AG09309 (cell line): Measurements from ENCODE around the gene MXD4.

Experiments used
- DNase-seq: peaks from one replicate; pipeline ENCODE4 v3.0.0-alpha.2; 2010; ENCODE audit warnings: low read depth
- H3K4me3 ChIP-seq: 2 replicates; pipeline ENCODE4 v1.5.1; 2011; ENCODE audit warnings: mild to moderate bottlenecking, low read depth, low read length, moderate library complexity; ENCODE audit not compliant: control insufficient read depth
- TF ChIP-seq, protein P1 (sequence below): IDR thresholded peaks from 2 replicates; pipeline ENCODE4 v1.5.1; 2011; ENCODE audit warnings: mild to moderate bottlenecking, low read depth, low read length, inconsistent platforms; ENCODE audit not compliant: insufficient read depth, control insufficient read depth; ENCODE audit errors: missing control alignments

The MXD4 gene

DNA sequence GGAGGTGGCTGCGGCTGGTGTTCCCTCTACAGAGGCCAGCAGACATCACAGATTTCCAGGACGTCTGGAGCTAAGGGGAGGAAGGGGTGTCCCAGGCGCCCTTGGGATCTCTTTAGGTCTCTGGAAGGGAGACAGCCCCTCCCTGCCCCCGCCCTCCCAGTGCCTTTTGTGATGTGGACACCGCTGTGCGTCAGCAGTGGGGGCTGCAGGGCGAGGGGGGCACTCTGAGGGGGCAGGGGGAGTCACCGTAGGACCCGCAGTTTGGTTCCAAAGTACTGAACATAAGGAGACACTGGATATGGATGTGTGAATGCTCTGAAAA is 25.6 kb upstream of the MXD4 start:
- TF ChIP-seq, protein P1, sequence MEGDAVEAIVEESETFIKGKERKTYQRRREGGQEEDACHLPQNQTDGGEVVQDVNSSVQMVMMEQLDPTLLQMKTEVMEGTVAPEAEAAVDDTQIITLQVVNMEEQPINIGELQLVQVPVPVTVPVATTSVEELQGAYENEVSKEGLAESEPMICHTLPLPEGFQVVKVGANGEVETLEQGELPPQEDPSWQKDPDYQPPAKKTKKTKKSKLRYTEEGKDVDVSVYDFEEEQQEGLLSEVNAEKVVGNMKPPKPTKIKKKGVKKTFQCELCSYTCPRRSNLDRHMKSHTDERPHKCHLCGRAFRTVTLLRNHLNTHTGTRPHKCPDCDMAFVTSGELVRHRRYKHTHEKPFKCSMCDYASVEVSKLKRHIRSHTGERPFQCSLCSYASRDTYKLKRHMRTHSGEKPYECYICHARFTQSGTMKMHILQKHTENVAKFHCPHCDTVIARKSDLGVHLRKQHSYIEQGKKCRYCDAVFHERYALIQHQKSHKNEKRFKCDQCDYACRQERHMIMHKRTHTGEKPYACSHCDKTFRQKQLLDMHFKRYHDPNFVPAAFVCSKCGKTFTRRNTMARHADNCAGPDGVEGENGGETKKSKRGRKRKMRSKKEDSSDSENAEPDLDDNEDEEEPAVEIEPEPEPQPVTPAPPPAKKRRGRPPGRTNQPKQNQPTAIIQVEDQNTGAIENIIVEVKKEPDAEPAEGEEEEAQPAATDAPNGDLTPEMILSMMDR = no peak
- no peak overlapping the region for H3K4me3 ChIP-seq
- DNase-seq = no peak

- H3K4me3 ChIP-seq = no peak overlapping the region
- TF ChIP-seq, protein P1 = no peak
- no peak for DNase-seq
These were observed 25.1 kb upstream of the MXD4 start for GRCh38 chr4:2286904-2287593.

DNA sequence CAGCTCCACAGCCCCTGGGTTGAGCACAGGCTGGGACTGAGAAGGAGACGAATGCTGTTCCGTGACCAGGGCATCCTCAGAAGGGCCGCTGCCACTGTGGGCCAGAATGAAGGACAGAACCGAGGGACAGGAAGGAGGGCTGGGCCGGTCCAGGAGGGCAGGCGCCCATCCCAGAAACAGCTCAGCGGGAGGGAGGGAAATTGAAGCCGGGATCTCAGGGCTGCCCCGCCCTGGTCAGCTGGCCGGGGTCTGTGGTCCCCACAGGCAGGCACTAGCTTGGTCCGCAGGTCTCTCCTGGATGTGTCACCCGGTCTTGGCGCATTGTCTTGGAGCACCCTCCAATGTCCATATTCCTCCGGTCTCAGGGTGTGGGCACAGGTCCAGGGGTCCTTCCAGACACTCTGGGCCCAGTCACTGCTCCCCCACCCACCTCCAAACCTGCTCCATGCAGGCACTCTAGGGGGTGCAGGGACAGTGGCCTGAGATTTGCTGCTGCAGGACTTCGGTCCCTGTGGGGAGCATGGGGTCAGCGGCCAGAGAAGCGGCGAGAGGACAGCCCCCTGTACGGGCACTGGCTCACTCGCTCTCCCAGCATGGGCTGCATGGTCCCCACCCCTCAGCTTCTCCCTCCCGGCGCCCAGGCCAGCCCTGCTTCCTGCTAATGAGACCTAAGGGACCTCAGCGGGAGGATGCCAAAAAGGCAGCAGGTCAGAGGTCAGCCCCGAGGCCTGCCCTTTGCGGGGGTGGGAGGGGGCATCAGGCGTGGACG is 23.9 kb upstream of the MXD4 start:
- no peak for DNase-seq
- no peak overlapping the region for H3K4me3 ChIP-seq
- TF ChIP-seq, protein P1 = no peak

DNA sequence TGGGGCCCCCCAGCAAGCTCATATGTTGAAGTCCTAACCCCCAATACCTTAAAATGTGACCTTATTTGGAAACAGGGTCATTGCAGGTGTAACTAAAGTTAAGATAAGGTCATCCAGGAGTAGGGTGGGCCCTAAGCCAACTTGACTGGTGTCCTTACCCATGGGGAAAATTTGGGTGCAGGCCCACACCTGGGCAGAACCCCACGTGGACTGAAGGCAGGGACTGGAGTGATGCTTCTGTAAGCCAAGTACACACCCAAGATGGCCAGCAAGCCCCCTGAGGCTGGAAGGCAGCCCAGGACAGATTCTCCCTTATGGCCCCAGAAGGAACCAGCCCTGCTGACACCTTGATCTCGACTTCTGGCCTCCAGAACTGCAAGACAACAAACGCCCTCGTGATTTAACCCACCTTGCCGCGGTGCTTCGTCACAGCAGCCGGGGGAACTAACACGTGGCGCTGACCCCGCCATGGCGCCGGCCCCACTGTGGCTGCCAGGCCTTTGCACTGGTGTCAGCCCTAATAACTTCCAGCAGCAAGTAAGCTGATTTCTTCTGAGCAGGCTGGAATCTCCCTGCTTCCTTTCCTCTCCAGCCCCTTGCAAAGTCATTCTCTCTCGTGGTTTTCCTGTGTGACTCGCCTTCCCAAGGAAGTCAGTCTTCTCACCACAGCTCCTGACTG is 23.2 kb upstream of the MXD4 start:
- H3K4me3 ChIP-seq = no peak overlapping the region
- TF ChIP-seq, protein P1 = no peak
- peak; percentile 16 for DNase-seq

DNA sequence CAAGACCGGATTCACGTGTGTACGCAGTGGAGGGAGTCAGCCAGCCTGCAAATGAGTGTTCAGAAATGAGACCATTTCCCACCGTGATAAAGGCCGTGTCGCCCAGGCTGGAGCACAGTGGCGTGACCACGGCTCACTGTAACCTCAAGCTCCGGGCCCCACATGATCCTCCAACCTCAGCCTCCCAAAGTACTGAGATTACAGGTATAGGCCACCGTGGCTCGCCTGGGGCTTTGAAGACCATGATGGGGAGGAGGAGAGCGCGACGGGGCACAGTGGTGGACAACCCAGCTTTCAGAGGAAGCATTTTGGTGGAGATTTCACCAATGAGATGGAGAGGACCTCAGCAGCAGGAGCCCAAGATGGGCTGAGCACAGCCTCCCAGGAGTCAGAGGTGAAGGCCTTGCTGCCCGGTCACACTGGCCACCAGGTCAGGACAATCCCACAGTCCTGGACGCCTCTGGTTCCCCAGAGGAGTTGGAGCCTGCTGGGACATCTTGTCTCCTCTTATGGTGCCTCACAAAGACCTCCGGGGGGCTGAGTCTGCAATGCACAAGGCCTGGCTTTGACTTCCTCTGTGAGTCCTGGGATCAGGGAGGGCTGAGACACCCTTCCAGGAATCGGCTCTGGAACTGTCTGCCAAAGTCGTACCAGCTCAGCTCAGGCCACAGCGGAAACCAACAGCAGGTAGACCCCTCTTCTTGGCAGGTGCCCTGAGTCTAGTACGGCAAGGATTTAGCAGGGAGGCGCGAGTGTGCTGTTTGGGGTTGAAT is 22.4 kb upstream of the MXD4 start:
- no peak for DNase-seq
- TF ChIP-seq, protein P1 = no peak
- no peak overlapping the region for H3K4me3 ChIP-seq

GRCh38 chr4:2283199-2283711 is 21.3 kb upstream of the MXD4 start:
- H3K4me3 ChIP-seq = no peak overlapping the region
- no peak for DNase-seq
- TF ChIP-seq, protein P1 = no peak
